Spleen (tissue), 7 donors: Measurements from ENCODE around the gene FIBCD1.

Experiments used
- CTCF ChIP-seq, 11 experiments: fragments of 200-600 bp in 7 of 11; fragments of 450-650 bp in 4 of 11; sonication (generic) in 4 of 11; IDR thresholded peaks in 8 of 11; conservative IDR thresholded peaks in 3 of 11; 1 replicate in 7 of 11; 2 replicates in 4 of 11; pipeline versions ENCODE4 v1.4.0 to v1.8.0; 2016 to 2021; ENCODE audit warnings: antibody characterized with exemption in 11 of 11, inconsistent platforms in 4 of 11, mild to moderate bottlenecking in 1 of 11
- POLR2AphosphoS5 ChIP-seq, 3 donors: sonication (generic); formaldehyde crosslinking; IDR thresholded peaks; one replicate each; pipeline ENCODE4 v1.5.1; 2017; ENCODE audit warnings: antibody characterized with exemption in 3 of 3
- donor health status: DM: no; HTN: no; CAD: no; lungs with moderate emphysema.
- donor health status: DM: no; HTN: no; CAD: no.
- donor health status: DM: no; HTN: no; CAD: no.

- no peak for TF ChIP-seq CTCF (IDR thresholded peaks at IDR 0.05 in 8 of 11, conservative IDR thresholded peaks at IDR 0.05 in 3 of 11)
- TF ChIP-seq POLR2AphosphoS5 (IDR thresholded peaks at IDR 0.05): no peak
Observed at GRCh38 chr9:130894546-130894945, 44.5 kb downstream of the FIBCD1 start.
